Renal cortex interstitium (tissue), 15 donors: ENCODE results near the gene HOMER3. TPM values are rescaled to one million over a fixed set of nuclear protein-coding genes. Genes with fewer than 3 reads are reported as not detected.

Experiments used
- DNase-seq, 11 donors: peaks; one replicate each; pipeline ENCODE4 v3.0.0-alpha.2; 2013; ENCODE audit warnings: low read depth in 9 of 11, low spot score in 4 of 11; ENCODE audit errors: extremely low read depth in 1 of 11
- long read RNA-seq, 16 experiments: transcript quantifications; one replicate each; lab custom pipeline, GENCODE V29; 2026
- polyA plus RNA-seq, 3 donors: library from polyadenylated mRNA; unstranded; fragments of 120-200 nt; gene quantifications; one replicate each; pipeline ENCODE4 v1.2.1, GENCODE V29; 2013; ENCODE audit not compliant: insufficient read length in 3 of 3

HOMER3 gene
- 10 to 100 TPM; 45.6 to 70.4 (median 62.5) TPM for polyA plus RNA-seq
- long read RNA-seq, donor 1, transcript HOMER3-202 (10 exons, 1,557 nt) = major isoform, 5 of 11 reads
- long read RNA-seq, donor 1, partial matches to known transcripts = 0 of 11 reads
- long read RNA-seq, donor 1, other reads (novel, unspliced or antisense) = 0 of 11 reads
- long read RNA-seq, donor 2, transcript HOMER3-202 (10 exons, 1,557 nt) = major isoform, 7 of 10 reads
- long read RNA-seq, donor 2, partial matches to known transcripts = 0 of 10 reads
- long read RNA-seq, donor 2, other reads (novel, unspliced or antisense) = 0 of 10 reads
- long read RNA-seq, donor 3, transcript HOMER3-202 (10 exons, 1,557 nt) = major isoform, 21 of 34 reads
- long read RNA-seq, donor 3, partial matches to known transcripts = 6 of 34 reads
- long read RNA-seq, donor 3, other reads (novel, unspliced or antisense) = 5 of 34 reads
- long read RNA-seq, donor 4, transcript HOMER3-202 (10 exons, 1,557 nt) = major isoform, 14 of 15 reads
- long read RNA-seq, donor 4, partial matches to known transcripts = 0 of 15 reads
- long read RNA-seq, donor 4, other reads (novel, unspliced or antisense) = 0 of 15 reads
- long read RNA-seq, donor 5, transcript HOMER3-202 (10 exons, 1,557 nt) = major isoform, 20 of 30 reads
- long read RNA-seq, donor 5, partial matches to known transcripts = 0 of 30 reads
- long read RNA-seq, donor 5, other reads (novel, unspliced or antisense) = 6 of 30 reads
- long read RNA-seq, donor 6, transcript HOMER3-202 (10 exons, 1,557 nt) = major isoform, 10 of 23 reads
- long read RNA-seq, donor 6, partial matches to known transcripts = 11 of 23 reads
- long read RNA-seq, donor 6, other reads (novel, unspliced or antisense) = 0 of 23 reads
- long read RNA-seq, donor 7, transcript HOMER3-202 (10 exons, 1,557 nt) = major isoform, 13 of 20 reads
- long read RNA-seq, donor 7, partial matches to known transcripts = 5 of 20 reads
- long read RNA-seq, donor 7, other reads (novel, unspliced or antisense) = 0 of 20 reads
- long read RNA-seq, donor 8 = 0 reads
- long read RNA-seq, donor 9, transcript HOMER3-202 (10 exons, 1,557 nt) = major isoform, 11 of 13 reads
- long read RNA-seq, donor 9, partial matches to known transcripts = 0 of 13 reads
- long read RNA-seq, donor 9, other reads (novel, unspliced or antisense) = 0 of 13 reads
- long read RNA-seq, donor 10, transcript HOMER3-202 (10 exons, 1,557 nt) = major isoform, 12 of 19 reads
- long read RNA-seq, donor 10, partial matches to known transcripts = 7 of 19 reads
- long read RNA-seq, donor 10, other reads (novel, unspliced or antisense) = 0 of 19 reads
- long read RNA-seq, donor 11, transcript HOMER3-202 (10 exons, 1,557 nt) = major isoform, 11 of 12 reads
- long read RNA-seq, donor 11, partial matches to known transcripts = 0 of 12 reads
- long read RNA-seq, donor 11, other reads (novel, unspliced or antisense) = 0 of 12 reads
- long read RNA-seq, donor 12, transcript HOMER3-202 (10 exons, 1,557 nt) = major isoform, 7 of 7 reads
- long read RNA-seq, donor 12, partial matches to known transcripts = 0 of 7 reads
- long read RNA-seq, donor 12, other reads (novel, unspliced or antisense) = 0 of 7 reads
- long read RNA-seq, donor 13, transcript HOMER3-202 (10 exons, 1,557 nt) = major isoform, 27 of 51 reads
- long read RNA-seq, donor 13, partial matches to known transcripts = 20 of 51 reads
- long read RNA-seq, donor 13, other reads (novel, unspliced or antisense) = 0 of 51 reads
- long read RNA-seq, donor 14, transcript HOMER3-202 (10 exons, 1,557 nt) = major isoform, 19 of 26 reads
- long read RNA-seq, donor 14, partial matches to known transcripts = 7 of 26 reads
- long read RNA-seq, donor 14, other reads (novel, unspliced or antisense) = 0 of 26 reads
- long read RNA-seq, donor 15, transcript HOMER3-202 (10 exons, 1,557 nt) = major isoform, 10 of 11 reads
- long read RNA-seq, donor 15, partial matches to known transcripts = 0 of 11 reads
- long read RNA-seq, donor 15, other reads (novel, unspliced or antisense) = 0 of 11 reads
- long read RNA-seq, donor 16, transcript HOMER3-202 (10 exons, 1,557 nt) = major isoform, 47 of 64 reads
- long read RNA-seq, donor 16, partial matches to known transcripts = 6 of 64 reads
- long read RNA-seq, donor 16, other reads (novel, unspliced or antisense) = 6 of 64 reads

DNA sequence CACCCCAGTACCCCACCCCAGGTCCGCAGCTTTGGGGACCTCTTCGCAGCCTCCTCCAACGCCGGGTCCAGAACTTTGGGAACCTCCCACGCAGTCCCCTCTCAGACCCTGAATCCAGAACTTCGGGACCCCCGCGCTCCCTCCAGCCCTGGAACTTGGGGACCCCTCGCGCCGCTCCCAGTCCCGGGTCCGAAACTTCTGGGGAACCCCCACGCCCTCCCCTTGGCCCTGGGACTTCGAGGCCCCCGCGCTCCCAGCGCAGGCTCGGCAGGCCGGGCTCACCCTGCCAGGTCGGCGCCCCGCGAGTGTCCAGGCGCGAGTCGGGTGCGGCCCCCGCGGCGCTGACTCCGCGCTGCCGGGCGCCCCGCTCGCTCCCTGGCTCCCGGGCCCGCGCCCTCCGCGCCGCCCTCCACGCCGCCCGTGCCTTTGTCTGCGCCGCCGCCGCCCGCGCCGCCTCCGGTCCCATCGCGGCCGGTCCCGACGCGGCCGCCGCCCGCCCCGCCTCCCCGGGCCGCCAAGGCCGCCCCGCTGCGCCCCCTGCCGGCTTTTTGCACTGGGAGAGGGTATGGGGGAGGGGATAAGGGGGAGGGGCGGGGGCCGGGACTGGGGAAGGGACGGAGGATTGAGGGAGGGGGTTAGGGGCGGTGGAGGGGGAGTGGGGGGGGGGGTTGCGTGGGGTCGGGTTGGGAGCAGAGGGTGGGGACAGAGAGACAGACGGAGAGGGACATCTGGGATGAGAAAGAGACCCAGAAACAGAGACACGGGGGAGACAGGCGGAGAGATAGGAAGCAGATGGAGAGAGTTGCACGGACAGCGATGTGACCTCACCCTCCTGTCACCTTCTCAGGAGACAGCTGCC lies at the start of gene HOMER3:
TSS of gene HOMER3 (minus strand) at position 449 of the 859 bp plus-strand sequence. CDS start 2,235 bp downstream, outside the sequence.
- DNase-seq = peak in 4 of 11 donors; percentile 73 to 78 (median 76)

DNA sequence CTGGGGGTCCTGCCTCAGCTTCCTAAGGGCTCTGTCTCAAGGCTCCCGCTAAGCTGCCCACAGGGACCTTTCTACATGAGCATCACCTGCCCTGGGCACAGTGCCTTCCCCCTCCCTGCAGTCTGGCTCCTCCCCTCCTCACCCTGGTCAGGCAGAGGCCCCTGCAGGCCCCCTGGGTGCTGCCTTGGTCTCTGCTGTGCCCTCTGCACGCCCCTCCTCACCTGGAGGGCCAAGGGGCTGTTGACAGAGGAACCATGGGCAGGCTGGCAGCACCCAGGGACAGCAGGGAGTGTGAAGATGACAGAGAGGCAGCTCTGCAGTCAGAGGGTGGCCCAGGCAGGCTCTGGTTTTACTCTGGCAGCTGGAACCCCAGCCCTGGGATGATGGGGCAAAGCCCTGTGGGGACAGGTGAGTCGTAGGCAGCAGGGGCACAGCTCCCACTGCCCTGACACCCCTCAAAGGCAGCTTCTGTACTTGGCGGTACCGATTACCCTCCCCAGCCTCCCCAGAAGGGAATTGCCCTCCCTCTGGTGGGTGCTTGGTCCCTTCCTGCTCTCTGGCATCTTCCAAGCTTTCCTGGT lies 49.2 kb upstream of the HOMER3 start:
- no peak for DNase-seq

DNA sequence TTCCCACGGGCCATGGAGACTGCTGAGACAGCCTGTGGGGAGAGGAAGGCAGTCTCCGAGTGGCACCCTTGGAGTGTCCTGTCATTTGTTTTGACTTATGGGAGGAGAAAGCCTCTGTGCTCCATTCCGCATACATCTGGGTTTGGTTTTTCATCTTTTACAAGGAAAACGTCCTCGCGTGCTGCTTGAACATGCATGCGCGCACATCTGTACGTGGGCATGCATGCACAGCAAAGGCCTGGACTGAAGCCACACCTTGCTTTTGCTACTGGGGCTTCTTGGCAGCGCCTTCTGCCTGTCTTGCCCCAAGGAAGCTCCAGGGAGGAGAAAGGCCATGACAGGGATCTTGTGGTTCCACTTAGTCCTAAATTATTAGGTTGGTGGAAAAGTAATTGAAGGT lies 48.3 kb upstream of the HOMER3 start:
- no peak for DNase-seq

DNA sequence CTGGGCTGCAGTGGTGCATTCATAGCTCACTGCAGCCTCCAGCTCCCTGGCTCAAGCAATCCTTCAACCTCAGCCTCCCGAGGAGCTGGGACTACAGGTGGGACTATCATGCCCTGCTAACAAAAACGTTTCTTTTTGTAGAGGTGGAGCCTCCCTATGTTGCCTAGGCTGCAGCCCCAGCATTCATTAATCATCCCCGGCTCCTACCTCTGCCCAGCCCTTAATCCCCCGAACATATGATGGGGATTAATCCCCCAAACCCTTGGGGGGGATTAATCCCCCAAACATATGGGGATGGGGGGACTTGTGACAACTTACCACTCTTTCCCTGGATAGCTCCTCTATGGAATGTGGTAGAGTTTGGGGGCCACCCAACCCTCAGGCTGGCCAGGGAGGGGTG lies 46.4 kb upstream of the HOMER3 start:
- DNase-seq = no peak

DNA sequence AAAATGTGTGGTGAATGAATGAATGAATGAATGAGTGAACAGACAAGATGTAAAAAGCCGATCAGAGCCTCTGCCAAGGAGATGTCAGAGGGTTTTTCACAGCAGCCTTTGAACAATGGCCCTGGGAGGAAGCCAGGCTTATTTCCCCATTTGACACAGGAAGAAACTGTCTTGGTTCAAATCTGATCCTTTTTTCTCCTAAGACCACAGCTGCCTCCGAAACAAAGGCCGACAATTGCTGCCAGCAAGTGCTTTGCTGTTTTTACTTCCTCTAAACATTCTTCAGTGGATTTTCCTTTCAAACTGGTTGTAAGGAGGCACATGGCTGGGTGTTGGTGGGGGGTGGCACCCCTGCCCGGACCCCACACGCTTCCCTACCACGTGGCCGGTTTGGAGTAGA lies 44.2 kb upstream of the HOMER3 start:
- no peak for DNase-seq

DNA sequence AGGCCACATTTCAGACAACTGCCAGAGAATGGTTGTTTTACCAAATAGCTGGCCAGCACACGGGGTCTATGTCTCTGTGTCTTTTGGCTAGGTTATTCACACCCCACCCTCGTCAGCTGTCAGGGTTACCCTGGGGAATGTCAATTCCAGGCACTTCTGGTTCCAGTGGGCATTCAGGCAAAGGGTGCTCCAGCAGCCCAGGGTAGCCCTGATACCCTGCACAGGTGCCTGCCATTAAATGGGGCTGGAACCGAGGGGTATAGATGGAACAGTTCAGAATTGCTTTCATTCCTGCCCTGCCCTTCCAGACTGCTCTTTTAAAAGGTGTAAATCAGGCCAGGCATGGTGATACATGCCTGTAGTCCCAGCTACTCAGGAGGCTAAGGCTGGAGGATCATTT lies 43.2 kb upstream of the HOMER3 start:
- no peak for DNase-seq

DNA sequence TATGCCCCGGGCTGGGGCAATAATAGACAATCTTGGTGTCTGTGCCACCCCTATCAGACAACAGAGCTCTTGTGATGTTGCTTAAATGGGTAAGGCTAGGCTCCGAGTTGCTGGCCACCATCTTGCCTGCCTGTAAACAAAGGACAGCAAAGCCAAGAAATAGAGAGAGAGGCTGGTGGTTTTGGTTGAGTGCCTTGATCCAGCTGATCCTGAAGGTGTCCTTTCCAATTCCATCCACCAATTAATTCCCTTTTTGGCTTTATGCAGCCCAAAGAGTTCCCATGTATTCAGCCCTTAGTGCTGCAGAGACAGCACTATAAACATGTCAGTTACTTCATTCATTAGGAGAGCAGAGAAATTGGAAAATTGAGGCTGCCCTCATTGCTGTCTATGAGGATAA lies 41.7 kb upstream of the HOMER3 start:
- DNase-seq = no peak

DNA sequence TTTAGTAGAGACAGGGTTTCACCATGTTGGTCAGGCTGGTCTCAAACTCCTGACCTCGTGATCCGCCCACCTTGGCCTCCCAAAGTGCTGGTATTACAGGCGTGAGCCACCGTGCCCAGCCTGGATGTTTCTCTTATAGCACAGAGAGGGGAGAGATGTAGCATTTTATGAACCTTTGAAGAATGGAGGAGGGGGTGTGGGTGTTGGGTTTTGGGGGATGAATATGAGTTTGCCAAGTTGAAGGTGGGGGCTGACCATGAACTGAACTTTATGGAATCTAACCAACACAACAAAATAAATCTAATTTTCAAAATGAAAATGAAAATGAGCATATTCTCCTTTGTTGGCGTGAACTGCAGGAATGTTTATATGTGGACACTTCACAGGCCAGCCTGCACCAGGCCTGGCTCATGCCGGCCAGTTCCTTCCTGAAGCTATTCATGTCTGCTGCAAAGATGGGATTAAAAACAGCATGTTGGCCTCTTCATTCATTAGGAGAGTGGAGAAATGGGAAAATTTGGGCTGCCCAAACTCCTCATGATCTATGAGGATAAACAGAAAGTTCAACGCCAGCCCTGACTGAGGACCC lies 39.5 kb upstream of the HOMER3 start:
- no peak for DNase-seq

DNA sequence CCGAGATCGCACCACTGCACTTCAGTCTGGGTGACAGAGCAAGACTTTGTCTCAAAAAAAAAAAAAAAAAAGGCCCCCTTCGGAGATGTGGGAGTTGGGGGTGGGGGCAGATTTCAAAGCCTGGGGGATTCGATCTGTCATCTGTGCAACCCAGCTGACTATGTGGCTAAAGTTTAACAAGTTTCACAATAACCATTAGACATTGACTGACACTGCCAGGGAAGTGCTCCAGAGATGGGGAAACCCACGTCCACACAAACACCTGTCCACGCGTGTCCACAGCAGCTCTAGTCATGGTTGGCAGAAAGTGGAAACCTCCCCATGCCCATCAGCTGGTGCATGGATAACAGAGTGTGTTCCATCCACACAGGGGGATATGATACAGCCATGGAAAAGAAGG lies 37.6 kb upstream of the HOMER3 start:
- no peak for DNase-seq

DNA sequence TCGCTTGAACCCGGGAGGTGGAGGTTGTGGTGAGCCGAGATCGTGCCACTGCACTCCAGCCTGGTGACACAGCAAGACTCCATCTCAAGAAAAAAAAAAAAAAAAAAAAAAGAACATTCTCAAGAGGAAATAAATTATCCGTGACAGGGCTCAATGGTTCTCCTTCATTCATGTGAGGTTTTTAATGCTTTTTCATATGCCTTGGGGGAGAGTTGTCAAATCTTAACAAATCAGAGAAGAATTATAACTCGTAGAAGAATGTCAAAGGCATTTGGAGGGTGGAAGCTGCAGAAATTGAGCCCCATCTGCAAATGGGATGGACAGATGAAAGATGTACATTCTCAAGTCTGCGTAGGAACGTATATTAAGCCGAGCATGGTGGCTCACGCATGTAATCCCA lies 34.9 kb upstream of the HOMER3 start:
- no peak for DNase-seq

DNA sequence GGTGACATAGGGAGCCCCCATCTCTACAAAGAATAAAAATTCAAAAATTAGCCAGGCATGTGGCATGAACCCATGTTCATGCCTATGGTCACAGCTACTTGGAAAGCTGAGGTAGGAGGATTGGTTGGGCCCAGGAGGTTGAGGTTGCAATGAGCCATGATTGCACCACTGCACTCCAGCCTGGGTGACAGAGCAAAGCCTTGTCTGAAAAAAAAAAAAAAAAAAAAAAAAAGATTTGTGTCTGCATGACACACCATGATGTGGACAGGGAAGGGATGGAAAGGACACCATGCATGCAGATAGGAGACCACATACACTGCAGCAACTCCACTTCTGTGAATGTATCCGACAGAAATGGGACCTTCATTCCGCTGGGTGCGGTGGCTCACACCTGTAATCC lies 34.0 kb upstream of the HOMER3 start:
- DNase-seq = no peak

DNA sequence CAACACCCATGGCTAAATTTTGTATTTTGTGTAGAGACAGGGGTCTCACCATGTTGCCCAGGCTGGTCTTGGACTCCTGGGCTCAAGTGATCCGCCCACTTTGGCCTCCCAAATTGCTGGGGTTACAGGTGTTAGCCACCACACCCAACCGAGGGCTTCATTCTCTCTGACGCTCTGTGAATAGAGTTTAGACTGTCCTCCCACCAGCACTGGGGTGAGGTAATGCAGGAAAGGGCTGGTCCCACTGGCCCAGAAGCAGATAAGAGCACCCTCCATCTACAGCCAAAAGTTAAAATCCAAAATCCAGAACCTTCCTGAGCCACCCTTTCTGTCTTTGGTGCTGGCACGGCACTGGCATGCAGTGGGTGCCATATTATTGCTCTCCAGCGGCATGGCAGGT lies 31.8 kb upstream of the HOMER3 start:
- DNase-seq = no peak

DNA sequence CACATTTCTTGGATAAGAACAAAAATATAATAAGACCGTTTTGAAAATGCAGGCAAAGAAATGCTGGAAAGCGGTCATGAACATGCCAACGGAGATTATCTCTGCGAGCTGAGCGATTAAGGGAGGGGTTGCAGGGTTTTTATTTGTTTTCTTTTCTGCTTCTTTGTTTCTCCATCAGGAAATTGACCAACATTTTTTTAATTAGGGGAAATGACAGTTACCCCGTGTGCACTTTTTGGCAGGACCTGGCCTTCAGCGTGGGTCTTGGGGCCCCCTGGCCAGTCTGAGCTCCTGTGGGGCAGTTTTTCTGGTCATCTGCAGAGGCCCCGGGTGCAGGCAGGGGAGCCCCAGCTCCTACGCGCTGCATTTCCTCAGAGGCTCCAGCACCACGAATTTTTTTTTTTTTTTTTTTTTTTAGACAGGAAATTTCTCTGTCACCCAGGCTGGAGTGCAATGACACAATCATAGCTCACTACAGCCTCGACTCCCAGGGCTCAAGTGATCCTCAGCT lies 31.3 kb upstream of the HOMER3 start:
- DNase-seq = no peak

DNA sequence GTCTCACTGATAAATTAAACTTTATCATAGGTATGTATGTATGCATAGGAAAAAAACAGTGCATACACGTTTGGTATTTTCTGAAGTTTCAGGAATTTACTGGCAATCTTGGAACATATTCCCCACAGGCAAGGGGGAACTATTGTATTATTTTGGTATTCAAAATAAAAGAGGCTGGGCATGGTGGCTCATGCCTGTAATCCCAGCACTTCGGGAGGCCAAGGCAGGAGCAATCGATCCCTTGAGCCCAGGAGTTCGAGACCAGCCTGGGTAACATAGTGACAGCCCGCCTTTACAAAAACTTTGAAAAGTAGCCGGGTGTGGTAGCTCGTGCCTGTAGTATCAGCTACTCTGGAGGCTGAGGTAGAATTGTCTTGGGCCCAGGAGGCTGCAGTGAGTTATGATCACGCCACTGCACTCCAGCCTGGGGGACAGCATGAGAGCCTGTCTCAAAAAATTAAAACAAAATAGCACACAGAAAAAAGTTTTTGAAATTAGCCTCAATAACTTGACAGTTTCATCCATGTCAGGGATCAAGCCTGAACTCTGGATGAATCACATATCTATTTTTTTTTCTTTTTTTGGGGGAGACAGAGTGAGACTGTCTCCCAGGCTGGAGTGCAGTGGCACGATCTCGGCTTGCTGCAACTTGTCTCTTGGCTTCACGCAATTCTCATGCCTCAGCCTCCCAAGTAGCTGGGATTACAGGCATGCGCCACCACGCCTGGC lies 29.1 kb upstream of the HOMER3 start:
- DNase-seq = no peak
